Measurements from ENCODE around the gene FGG. TPM values are rescaled to one million over a fixed set of nuclear protein-coding genes. Genes with fewer than 3 reads are reported as not detected.

FGG gene
- total and polyA plus RNA-seq, 2 of the 13 experiments (the other 11 are each of a cell fraction or from before 2014, with no cell fraction given), result 1,037 to 2,423 TPM

DNA sequence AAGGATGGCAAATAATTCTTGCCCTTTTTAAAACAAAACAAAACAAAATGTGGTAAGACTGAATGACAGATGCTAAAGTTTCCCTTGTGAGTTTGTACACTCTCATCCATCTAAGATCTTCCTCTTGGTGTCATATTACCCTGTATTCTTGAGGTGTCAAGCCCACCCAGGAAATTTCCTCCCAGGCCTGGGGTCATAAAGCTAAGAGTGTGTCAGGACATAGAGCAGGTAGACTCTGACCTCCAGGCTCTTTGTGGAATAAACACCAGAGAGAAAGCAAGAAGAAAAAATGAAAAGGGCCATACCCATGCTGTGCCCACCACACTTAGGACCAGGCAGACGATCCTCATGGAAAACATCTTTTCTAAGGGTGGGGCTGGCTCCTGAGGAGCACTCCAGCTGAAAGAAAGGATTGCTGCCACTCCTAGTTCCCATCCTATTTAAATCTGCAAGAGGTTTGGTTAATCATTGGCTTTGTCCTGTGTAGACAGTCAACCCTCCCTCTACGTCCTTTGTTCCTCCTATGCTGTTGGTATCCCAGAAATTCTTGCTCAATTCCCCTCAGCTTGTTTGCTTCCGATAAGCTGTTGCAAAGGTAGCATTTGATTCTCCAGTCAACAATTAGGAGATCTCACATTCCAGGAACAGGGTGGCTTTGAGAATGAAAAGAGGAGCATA lies 22.0 kb downstream of the FGG start, which contains the start of gene FGA (continued):
- TF ChIP-seq, protein P1, sequence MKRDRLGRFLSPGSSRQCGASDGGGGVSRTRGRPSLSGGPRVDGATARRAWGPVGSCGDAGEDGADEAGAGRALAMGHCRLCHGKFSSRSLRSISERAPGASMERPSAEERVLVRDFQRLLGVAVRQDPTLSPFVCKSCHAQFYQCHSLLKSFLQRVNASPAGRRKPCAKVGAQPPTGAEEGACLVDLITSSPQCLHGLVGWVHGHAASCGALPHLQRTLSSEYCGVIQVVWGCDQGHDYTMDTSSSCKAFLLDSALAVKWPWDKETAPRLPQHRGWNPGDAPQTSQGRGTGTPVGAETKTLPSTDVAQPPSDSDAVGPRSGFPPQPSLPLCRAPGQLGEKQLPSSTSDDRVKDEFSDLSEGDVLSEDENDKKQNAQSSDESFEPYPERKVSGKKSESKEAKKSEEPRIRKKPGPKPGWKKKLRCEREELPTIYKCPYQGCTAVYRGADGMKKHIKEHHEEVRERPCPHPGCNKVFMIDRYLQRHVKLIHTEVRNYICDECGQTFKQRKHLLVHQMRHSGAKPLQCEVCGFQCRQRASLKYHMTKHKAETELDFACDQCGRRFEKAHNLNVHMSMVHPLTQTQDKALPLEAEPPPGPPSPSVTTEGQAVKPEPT (CRISPR knock-in tag; IDR thresholded peaks at IDR 0.05; ENCODE audit: low read depth), result peak; percentile 66; the same call in 1 of the 2 replicates
- TF ChIP-seq ZNF331 (CRISPR knock-in tag; IDR thresholded peaks at IDR 0.05) (peak; percentile 90), ZMYM4 (CRISPR knock-in tag; IDR thresholded peaks at IDR 0.05) (peak; percentile 86), DR1 (CRISPR knock-in tag; IDR thresholded peaks at IDR 0.05) (peak; percentile 98), ZNF501 (CRISPR knock-in tag; IDR thresholded peaks at IDR 0.05) (0 out of 2 replicates have a peak, but pooled peaks have one; percentile 41), RAD51 (IDR thresholded peaks at IDR 0.05; ENCODE audit: borderline replicate concordance) (no peak), SAFB2 (CRISPR knock-in tag; IDR thresholded peaks at IDR 0.05; ENCODE audit: borderline replicate concordance, low read depth) (no peak), ZSCAN21 (CRISPR knock-in tag; IDR thresholded peaks at IDR 0.05; ENCODE audit: borderline replicate concordance) (no peak), ARNTL (CRISPR knock-in tag; IDR thresholded peaks at IDR 0.05) (no peak; the same call in 1 of the 2 replicates), ZNF326 (CRISPR knock-in tag; IDR thresholded peaks at IDR 0.05; ENCODE audit: borderline replicate concordance) (no peak), NONO (IDR thresholded peaks at IDR 0.05) (no peak), NONO (CRISPR knock-in tag; conservative IDR thresholded peaks at IDR 0.05) (peak; percentile 90), SRSF4 (IDR thresholded peaks at IDR 0.05; ENCODE audit: low read depth, low read length, poor library complexity, severe bottlenecking) (no peak), HOXD1 (CRISPR knock-in tag; IDR thresholded peaks at IDR 0.05) (peak; percentile 92), HMG20A (CRISPR knock-in tag; IDR thresholded peaks at IDR 0.05; ENCODE audit: borderline replicate concordance) (peak; percentile 99), ZNF878 (CRISPR knock-in tag; IDR thresholded peaks at IDR 0.05) (no peak), MAZ (IDR thresholded peaks at IDR 0.05; ENCODE audit: borderline replicate concordance, low read depth, low read length) (no peak), MAZ (CRISPR knock-in tag; IDR thresholded peaks at IDR 0.05; ENCODE audit: low read depth) (peak; percentile 91), MXI1 (IDR thresholded peaks at IDR 0.05; ENCODE audit: borderline replicate concordance, low read depth, low read length) (0 out of 3 replicates have a peak, but pooled peaks have one; percentile 14), ZNF296 (CRISPR knock-in tag; conservative IDR thresholded peaks at IDR 0.05) (no peak)
- TF ChIP-seq, protein P2, sequence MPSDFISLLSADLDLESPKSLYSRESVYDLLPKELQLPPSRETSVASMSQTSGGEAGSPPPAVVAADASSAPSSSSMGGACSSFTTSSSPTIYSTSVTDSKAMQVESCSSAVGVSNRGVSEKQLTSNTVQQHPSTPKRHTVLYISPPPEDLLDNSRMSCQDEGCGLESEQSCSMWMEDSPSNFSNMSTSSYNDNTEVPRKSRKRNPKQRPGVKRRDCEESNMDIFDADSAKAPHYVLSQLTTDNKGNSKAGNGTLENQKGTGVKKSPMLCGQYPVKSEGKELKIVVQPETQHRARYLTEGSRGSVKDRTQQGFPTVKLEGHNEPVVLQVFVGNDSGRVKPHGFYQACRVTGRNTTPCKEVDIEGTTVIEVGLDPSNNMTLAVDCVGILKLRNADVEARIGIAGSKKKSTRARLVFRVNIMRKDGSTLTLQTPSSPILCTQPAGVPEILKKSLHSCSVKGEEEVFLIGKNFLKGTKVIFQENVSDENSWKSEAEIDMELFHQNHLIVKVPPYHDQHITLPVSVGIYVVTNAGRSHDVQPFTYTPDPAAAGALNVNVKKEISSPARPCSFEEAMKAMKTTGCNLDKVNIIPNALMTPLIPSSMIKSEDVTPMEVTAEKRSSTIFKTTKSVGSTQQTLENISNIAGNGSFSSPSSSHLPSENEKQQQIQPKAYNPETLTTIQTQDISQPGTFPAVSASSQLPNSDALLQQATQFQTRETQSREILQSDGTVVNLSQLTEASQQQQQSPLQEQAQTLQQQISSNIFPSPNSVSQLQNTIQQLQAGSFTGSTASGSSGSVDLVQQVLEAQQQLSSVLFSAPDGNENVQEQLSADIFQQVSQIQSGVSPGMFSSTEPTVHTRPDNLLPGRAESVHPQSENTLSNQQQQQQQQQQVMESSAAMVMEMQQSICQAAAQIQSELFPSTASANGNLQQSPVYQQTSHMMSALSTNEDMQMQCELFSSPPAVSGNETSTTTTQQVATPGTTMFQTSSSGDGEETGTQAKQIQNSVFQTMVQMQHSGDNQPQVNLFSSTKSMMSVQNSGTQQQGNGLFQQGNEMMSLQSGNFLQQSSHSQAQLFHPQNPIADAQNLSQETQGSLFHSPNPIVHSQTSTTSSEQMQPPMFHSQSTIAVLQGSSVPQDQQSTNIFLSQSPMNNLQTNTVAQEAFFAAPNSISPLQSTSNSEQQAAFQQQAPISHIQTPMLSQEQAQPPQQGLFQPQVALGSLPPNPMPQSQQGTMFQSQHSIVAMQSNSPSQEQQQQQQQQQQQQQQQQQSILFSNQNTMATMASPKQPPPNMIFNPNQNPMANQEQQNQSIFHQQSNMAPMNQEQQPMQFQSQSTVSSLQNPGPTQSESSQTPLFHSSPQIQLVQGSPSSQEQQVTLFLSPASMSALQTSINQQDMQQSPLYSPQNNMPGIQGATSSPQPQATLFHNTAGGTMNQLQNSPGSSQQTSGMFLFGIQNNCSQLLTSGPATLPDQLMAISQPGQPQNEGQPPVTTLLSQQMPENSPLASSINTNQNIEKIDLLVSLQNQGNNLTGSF (CRISPR knock-in tag; IDR thresholded peaks at IDR 0.05), result no peak

Data from HepG2 (cell line).